ENCODE data around the gene FRK.

Gene FRK

GRCh38 chr6:116015983-116016382 lies 44.7 kb downstream of the FRK start:
- H3K4me1 ChIP-seq (ENCODE audit: control insufficient read depth in 2 of 2, insufficient read depth in 1 of 2, low read depth in 1 of 2, low read length in 2 of 2) = no peaks in the 10 kb centered on the region
- H3K9ac ChIP-seq (ENCODE audit: low read depth, low read length, poor library complexity) = no peak overlapping the region
- no peak overlapping the region for H2BK15ac ChIP-seq (ENCODE audit: low read length)
- H3K14ac ChIP-seq (ENCODE audit: low read length) = no peak overlapping the region
- H3K18ac ChIP-seq (ENCODE audit: low read length) = no peak overlapping the region
- H3K79me1 ChIP-seq (ENCODE audit: low read depth, low read length) = no peaks in the 10 kb centered on the region
- no peaks in the 10 kb centered on the region for H3K36me3 ChIP-seq (replicated peaks in 1 of 2; ENCODE audit: control insufficient read depth in 2 of 2, insufficient read depth in 2 of 2, low read length in 2 of 2)
- H3K4me3 ChIP-seq (ENCODE audit: low read length in 2 of 2) = no peak overlapping the region
- no peak overlapping the region for H2AK5ac ChIP-seq (ENCODE audit: low read depth, low read length)
- H2BK120ac ChIP-seq (ENCODE audit: low read depth, low read length) = no peak overlapping the region
- H2AFZ ChIP-seq (ENCODE audit: low read length) = no peak overlapping the region
- H4K8ac ChIP-seq (ENCODE audit: low read depth, low read length) = no peak overlapping the region
- H3K27me3 ChIP-seq (ENCODE audit: control insufficient read depth in 3 of 3, insufficient read depth in 3 of 3, low read depth in 1 of 3, low read length in 3 of 3) = no peaks in the 10 kb centered on the region
- no peak overlapping the region for H3K4me2 ChIP-seq (ENCODE audit: insufficient read depth, low read length, poor library complexity, severe bottlenecking)
- no peak overlapping the region for H2BK5ac ChIP-seq (ENCODE audit: low read length)
- no peak overlapping the region for H4K91ac ChIP-seq (ENCODE audit: low read depth, low read length, poor library complexity)
- H3K9me3 ChIP-seq (replicated peaks in 1 of 2; ENCODE audit: control insufficient read depth in 2 of 2, insufficient read depth in 1 of 2, low read depth in 1 of 2, low read length in 2 of 2) = no peaks in the 10 kb centered on the region
- H3K4ac ChIP-seq (ENCODE audit: low read length) = no peak overlapping the region
- no peak overlapping the region for H3K27ac ChIP-seq (replicated peaks; ENCODE audit: low read length)
- no peak overlapping the region for H2BK12ac ChIP-seq (ENCODE audit: low read length)
- no peak for DNase-seq (ENCODE audit: low spot score)
- no peak overlapping the region for H3K23ac ChIP-seq (ENCODE audit: low read depth, low read length, poor library complexity)

GRCh38 chr6:116015561-116015960 lies 45.1 kb downstream of the FRK start:
- Histone ChIP-seq H3K18ac (ENCODE audit: low read length) (no peak overlapping the region), H2BK120ac (ENCODE audit: low read depth, low read length) (no peak overlapping the region), H2BK15ac (ENCODE audit: low read length) (no peak overlapping the region), H3K36me3 (replicated peaks in 1 of 2; ENCODE audit: control insufficient read depth in 2 of 2, insufficient read depth in 2 of 2, low read length in 2 of 2) (no peaks in the 10 kb centered on the region), H3K14ac (ENCODE audit: low read length) (no peak overlapping the region), H3K27ac (replicated peaks; ENCODE audit: low read length) (no peak overlapping the region), H3K4me3 (ENCODE audit: low read length in 2 of 2) (no peak overlapping the region), H2BK5ac (ENCODE audit: low read length) (no peak overlapping the region), H4K91ac (ENCODE audit: low read depth, low read length, poor library complexity) (no peak overlapping the region), H2AFZ (ENCODE audit: low read length) (no peak overlapping the region), H3K79me1 (ENCODE audit: low read depth, low read length) (no peaks in the 10 kb centered on the region), H3K4me2 (ENCODE audit: insufficient read depth, low read length, poor library complexity, severe bottlenecking) (no peak overlapping the region), H2AK5ac (ENCODE audit: low read depth, low read length) (no peak overlapping the region), H3K23ac (ENCODE audit: low read depth, low read length, poor library complexity) (no peak overlapping the region), H3K4me1 (ENCODE audit: control insufficient read depth in 2 of 2, insufficient read depth in 1 of 2, low read depth in 1 of 2, low read length in 2 of 2) (no peaks in the 10 kb centered on the region), H3K27me3 (ENCODE audit: control insufficient read depth in 3 of 3, insufficient read depth in 3 of 3, low read depth in 1 of 3, low read length in 3 of 3) (no peaks in the 10 kb centered on the region), H4K8ac (ENCODE audit: low read depth, low read length) (no peak overlapping the region), H2BK12ac (ENCODE audit: low read length) (no peak overlapping the region), H3K9me3 (replicated peaks in 1 of 2; ENCODE audit: control insufficient read depth in 2 of 2, insufficient read depth in 1 of 2, low read depth in 1 of 2, low read length in 2 of 2) (no peaks in the 10 kb centered on the region), H3K4ac (ENCODE audit: low read length) (no peak overlapping the region), H3K9ac (ENCODE audit: low read depth, low read length, poor library complexity) (no peak overlapping the region)
- DNase-seq (ENCODE audit: low spot score) = no peak

- no peak for DNase-seq (ENCODE audit: low spot score)
- H3K18ac ChIP-seq (ENCODE audit: low read length) = no peak overlapping the region
- H2BK12ac ChIP-seq (ENCODE audit: low read length) = no peak overlapping the region
- no peak overlapping the region for H3K9ac ChIP-seq (ENCODE audit: low read depth, low read length, poor library complexity)
- H3K4me3 ChIP-seq (ENCODE audit: low read length in 2 of 2) = no peak overlapping the region
- H4K8ac ChIP-seq (ENCODE audit: low read depth, low read length) = no peak overlapping the region
- H3K27ac ChIP-seq (replicated peaks; ENCODE audit: low read length) = no peak overlapping the region
- H2BK120ac ChIP-seq (ENCODE audit: low read depth, low read length) = no peak overlapping the region
- H3K27me3 ChIP-seq (ENCODE audit: control insufficient read depth in 3 of 3, insufficient read depth in 3 of 3, low read depth in 1 of 3, low read length in 3 of 3) = no peaks in the 10 kb centered on the region
- H4K91ac ChIP-seq (ENCODE audit: low read depth, low read length, poor library complexity) = no peak overlapping the region
- no peak overlapping the region for H2AK5ac ChIP-seq (ENCODE audit: low read depth, low read length)
- H3K4me2 ChIP-seq (ENCODE audit: insufficient read depth, low read length, poor library complexity, severe bottlenecking) = no peak overlapping the region
- H3K4ac ChIP-seq (ENCODE audit: low read length) = no peak overlapping the region
- no peaks in the 10 kb centered on the region for H3K4me1 ChIP-seq (ENCODE audit: control insufficient read depth in 2 of 2, insufficient read depth in 1 of 2, low read depth in 1 of 2, low read length in 2 of 2)
- no peak overlapping the region for H2BK15ac ChIP-seq (ENCODE audit: low read length)
- no peak overlapping the region for H3K23ac ChIP-seq (ENCODE audit: low read depth, low read length, poor library complexity)
- H3K79me1 ChIP-seq (ENCODE audit: low read depth, low read length) = no peaks in the 10 kb centered on the region
- H3K14ac ChIP-seq (ENCODE audit: low read length) = no peak overlapping the region
- H3K36me3 ChIP-seq (replicated peaks in 1 of 2; ENCODE audit: control insufficient read depth in 2 of 2, insufficient read depth in 2 of 2, low read length in 2 of 2) = no peaks in the 10 kb centered on the region
- H2BK5ac ChIP-seq (ENCODE audit: low read length) = no peak overlapping the region
- H2AFZ ChIP-seq (ENCODE audit: low read length) = no peak overlapping the region
- H3K9me3 ChIP-seq (replicated peaks in 1 of 2; ENCODE audit: control insufficient read depth in 2 of 2, insufficient read depth in 1 of 2, low read depth in 1 of 2, low read length in 2 of 2) = no peaks in the 10 kb centered on the region
Measured at GRCh38 chr6:116012951-116013350, 47.7 kb downstream of the FRK start.

DNA sequence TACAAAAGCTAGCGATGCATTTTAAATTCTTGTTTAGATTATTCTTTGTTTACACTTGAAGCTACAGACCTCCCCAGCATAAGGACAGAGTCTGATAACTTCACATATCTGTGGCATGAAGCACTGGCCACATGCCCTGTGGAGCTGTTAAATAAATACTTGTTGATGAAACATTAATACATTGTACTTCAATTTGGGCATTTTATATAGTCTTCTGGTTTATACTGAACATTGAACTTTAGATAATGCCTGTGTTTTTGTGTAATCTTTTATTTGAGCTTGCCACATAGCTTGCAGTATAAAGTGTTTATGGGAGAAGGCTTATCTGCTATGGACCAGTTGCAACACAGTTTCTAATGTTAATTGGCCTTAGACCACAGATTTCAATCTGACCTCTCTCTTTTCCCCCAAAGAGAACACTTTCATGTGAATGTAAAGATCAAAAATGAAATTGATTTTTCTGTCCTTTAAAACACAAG lies 48.2 kb downstream of the FRK start:
- Histone ChIP-seq H2BK5ac (ENCODE audit: low read length) (no peak overlapping the region), H3K18ac (ENCODE audit: low read length) (no peak overlapping the region), H3K4me2 (ENCODE audit: insufficient read depth, low read length, poor library complexity, severe bottlenecking) (no peak overlapping the region), H2BK15ac (ENCODE audit: low read length) (no peak overlapping the region), H4K8ac (ENCODE audit: low read depth, low read length) (no peak overlapping the region), H3K9me3 (replicated peaks in 1 of 2; ENCODE audit: control insufficient read depth in 2 of 2, insufficient read depth in 1 of 2, low read depth in 1 of 2, low read length in 2 of 2) (no peaks in the 10 kb centered on the region), H2BK12ac (ENCODE audit: low read length) (no peak overlapping the region), H3K36me3 (replicated peaks in 1 of 2; ENCODE audit: control insufficient read depth in 2 of 2, insufficient read depth in 2 of 2, low read length in 2 of 2) (no peaks in the 10 kb centered on the region), H4K91ac (ENCODE audit: low read depth, low read length, poor library complexity) (no peak overlapping the region), H3K79me1 (ENCODE audit: low read depth, low read length) (no peaks in the 10 kb centered on the region), H3K27me3 (ENCODE audit: control insufficient read depth in 3 of 3, insufficient read depth in 3 of 3, low read depth in 1 of 3, low read length in 3 of 3) (no peaks in the 10 kb centered on the region), H3K4ac (ENCODE audit: low read length) (no peak overlapping the region), H2AK5ac (ENCODE audit: low read depth, low read length) (no peak overlapping the region), H3K23ac (ENCODE audit: low read depth, low read length, poor library complexity) (no peak overlapping the region), H3K9ac (ENCODE audit: low read depth, low read length, poor library complexity) (no peak overlapping the region), H2BK120ac (ENCODE audit: low read depth, low read length) (no peak overlapping the region), H3K4me1 (ENCODE audit: control insufficient read depth in 2 of 2, insufficient read depth in 1 of 2, low read depth in 1 of 2, low read length in 2 of 2) (no peaks in the 10 kb centered on the region), H3K14ac (ENCODE audit: low read length) (no peak overlapping the region), H3K4me3 (ENCODE audit: low read length in 2 of 2) (no peak overlapping the region), H2AFZ (ENCODE audit: low read length) (no peak overlapping the region), H3K27ac (replicated peaks; ENCODE audit: low read length) (no peak overlapping the region)
- WGBS, 2 donors (ENCODE audit: extremely low coverage in 2 of 2, insufficient read length in 2 of 2, insufficient replicate concordance in 1 of 2) = no CpG with 5 or more reads among the region's 1 CpG
- DNase-seq (ENCODE audit: low spot score) = no peak
